Measurements from ENCODE around the gene IAH1.

Gene IAH1

DNA sequence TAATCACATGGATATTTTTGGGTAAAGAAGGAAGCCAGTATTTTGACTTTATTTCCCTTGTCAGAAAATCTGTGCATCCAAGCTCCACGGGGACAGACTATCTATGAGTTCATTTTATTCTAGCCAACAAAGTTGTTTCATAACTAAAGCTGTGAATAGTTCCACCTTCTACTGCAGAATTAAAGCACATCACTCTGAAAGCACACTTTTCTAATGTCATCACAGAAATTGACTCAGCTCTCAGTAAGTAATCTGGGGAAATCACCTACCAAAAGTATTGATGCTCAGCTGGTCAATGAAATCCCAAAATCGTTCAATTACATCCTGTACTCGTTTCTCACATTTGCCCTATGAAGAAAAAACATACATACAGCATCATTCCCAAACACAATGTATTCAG, 19.1 kb downstream of the IAH1 start:
- Histone ChIP-seq H3K9me3 (ENCODE audit: control insufficient read depth, insufficient read depth, low read depth, low read length) (no peaks in the 10 kb centered on the region), H3K27ac (ENCODE audit: extremely low read depth, low read depth, low read length) (no peak overlapping the region), H3K4me1 (ENCODE audit: control insufficient read depth, insufficient read depth, low read length) (no peaks in the 10 kb centered on the region), H3K36me3 (ENCODE audit: control insufficient read depth in 2 of 2, insufficient read depth in 1 of 2, low read length in 2 of 2) (peaks cover 52 to 90% of the 10 kb centered on the region in 2 experiments), H3K4me3 (ENCODE audit: low read depth, low read length) (no peak overlapping the region)
- POLR2A ChIA-PET = interaction anchor here (0.5 kb wide), 1 partner anchor 9 kb away, joined by 3 read pairs; no protein-coding TSS in a partner anchor
- CTCF ChIA-PET = interaction anchor here (0.6 to 0.9 kb wide), 2 partner anchors 21 to 55 kb away, joined by 3 read pairs; no protein-coding TSS in a partner anchor
- TF ChIP-seq, protein P1, sequence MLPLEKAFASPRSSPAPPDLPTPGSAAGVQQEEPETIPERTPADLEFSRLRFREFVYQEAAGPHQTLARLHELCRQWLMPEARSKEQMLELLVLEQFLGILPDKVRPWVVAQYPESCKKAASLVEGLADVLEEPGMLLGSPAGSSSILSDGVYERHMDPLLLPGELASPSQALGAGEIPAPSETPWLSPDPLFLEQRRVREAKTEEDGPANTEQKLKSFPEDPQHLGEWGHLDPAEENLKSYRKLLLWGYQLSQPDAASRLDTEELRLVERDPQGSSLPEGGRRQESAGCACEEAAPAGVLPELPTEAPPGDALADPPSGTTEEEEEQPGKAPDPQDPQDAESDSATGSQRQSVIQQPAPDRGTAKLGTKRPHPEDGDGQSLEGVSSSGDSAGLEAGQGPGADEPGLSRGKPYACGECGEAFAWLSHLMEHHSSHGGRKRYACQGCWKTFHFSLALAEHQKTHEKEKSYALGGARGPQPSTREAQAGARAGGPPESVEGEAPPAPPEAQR (tag by site-specific recombination; IDR thresholded peaks at IDR 0.05) = no peak
- TF ChIP-seq ZNF560 (tag by site-specific recombination; IDR thresholded peaks at IDR 0.05; ENCODE audit: borderline replicate concordance) = no peak
- no peak for TF ChIP-seq ZNF501 (tag by site-specific recombination; IDR thresholded peaks at IDR 0.05)
- TF ChIP-seq, protein P2, sequence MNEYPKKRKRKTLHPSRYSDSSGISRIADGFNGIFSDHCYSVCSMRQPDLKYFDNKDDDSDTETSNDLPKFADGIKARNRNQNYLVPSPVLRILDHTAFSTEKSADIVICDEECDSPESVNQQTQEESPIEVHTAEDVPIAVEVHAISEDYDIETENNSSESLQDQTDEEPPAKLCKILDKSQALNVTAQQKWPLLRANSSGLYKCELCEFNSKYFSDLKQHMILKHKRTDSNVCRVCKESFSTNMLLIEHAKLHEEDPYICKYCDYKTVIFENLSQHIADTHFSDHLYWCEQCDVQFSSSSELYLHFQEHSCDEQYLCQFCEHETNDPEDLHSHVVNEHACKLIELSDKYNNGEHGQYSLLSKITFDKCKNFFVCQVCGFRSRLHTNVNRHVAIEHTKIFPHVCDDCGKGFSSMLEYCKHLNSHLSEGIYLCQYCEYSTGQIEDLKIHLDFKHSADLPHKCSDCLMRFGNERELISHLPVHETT (tag by site-specific recombination; IDR thresholded peaks at IDR 0.05) = no peak
- TF ChIP-seq MYNN (tag by site-specific recombination; IDR thresholded peaks at IDR 0.05; ENCODE audit: borderline replicate concordance) = no peak
- no peak for TF ChIP-seq ZBTB7A (tag by site-specific recombination; IDR thresholded peaks at IDR 0.05; ENCODE audit: low read depth)
- no peak for TF ChIP-seq ZNF214 (tag by site-specific recombination; IDR thresholded peaks at IDR 0.05; ENCODE audit: borderline replicate concordance)
- TF ChIP-seq ZNF114 (tag by site-specific recombination; IDR thresholded peaks at IDR 0.05) = no peak
- TF ChIP-seq OVOL3 (tag by site-specific recombination; IDR thresholded peaks at IDR 0.05) = no peak
- TF ChIP-seq EGR2 (tag by site-specific recombination; IDR thresholded peaks at IDR 0.05; ENCODE audit: low read depth) = no peak
- no peak for TF ChIP-seq ZNF2 (tag by site-specific recombination; IDR thresholded peaks at IDR 0.05)
- no peak for TF ChIP-seq ZNF341 (tag by site-specific recombination; IDR thresholded peaks at IDR 0.05; ENCODE audit: low read depth)
- no peak for TF ChIP-seq ZNF112 (tag by site-specific recombination; IDR thresholded peaks at IDR 0.05)
- no peak for TF ChIP-seq ZNF830 (tag by site-specific recombination; IDR thresholded peaks at IDR 0.05; ENCODE audit: low read depth)
- TF ChIP-seq ZNF248 (tag by site-specific recombination; IDR thresholded peaks at IDR 0.05) = no peak
- no peak for TF ChIP-seq ZNF37A (tag by site-specific recombination; IDR thresholded peaks at IDR 0.05)
- TF ChIP-seq, protein P3, sequence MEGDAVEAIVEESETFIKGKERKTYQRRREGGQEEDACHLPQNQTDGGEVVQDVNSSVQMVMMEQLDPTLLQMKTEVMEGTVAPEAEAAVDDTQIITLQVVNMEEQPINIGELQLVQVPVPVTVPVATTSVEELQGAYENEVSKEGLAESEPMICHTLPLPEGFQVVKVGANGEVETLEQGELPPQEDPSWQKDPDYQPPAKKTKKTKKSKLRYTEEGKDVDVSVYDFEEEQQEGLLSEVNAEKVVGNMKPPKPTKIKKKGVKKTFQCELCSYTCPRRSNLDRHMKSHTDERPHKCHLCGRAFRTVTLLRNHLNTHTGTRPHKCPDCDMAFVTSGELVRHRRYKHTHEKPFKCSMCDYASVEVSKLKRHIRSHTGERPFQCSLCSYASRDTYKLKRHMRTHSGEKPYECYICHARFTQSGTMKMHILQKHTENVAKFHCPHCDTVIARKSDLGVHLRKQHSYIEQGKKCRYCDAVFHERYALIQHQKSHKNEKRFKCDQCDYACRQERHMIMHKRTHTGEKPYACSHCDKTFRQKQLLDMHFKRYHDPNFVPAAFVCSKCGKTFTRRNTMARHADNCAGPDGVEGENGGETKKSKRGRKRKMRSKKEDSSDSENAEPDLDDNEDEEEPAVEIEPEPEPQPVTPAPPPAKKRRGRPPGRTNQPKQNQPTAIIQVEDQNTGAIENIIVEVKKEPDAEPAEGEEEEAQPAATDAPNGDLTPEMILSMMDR (tag by site-specific recombination; IDR thresholded peaks at IDR 0.05) = no peak

DNA sequence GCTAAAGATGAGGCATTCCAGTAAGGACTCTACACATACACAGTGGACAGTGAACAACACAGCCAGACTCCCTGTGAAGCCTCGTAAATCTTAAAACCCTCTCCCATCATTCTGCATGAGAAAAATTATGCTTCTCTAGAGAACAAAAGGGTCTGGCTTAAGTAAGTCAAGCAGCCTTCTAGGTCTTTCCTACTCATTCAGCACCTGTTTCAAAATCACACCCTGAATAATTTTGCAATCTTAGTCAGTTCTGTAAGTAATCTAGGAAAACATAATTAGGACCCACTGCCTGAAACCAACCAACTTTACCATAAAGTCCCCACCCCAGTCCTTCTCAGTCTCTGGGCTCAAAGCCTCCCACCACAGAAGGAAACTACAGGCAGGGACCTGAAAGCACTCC, 19.7 kb downstream of the IAH1 start:
- no peak overlapping the region for H3K4me3 ChIP-seq (ENCODE audit: low read depth, low read length)
- no peaks in the 10 kb centered on the region for H3K4me1 ChIP-seq (ENCODE audit: control insufficient read depth, insufficient read depth, low read length)
- H3K9me3 ChIP-seq (ENCODE audit: control insufficient read depth, insufficient read depth, low read depth, low read length) = no peaks in the 10 kb centered on the region
- H3K27ac ChIP-seq (ENCODE audit: extremely low read depth, low read depth, low read length) = no peak overlapping the region
- CTCF ChIA-PET = no interaction called here
- peaks cover 46 to 88% of the 10 kb centered on the region in 2 experiments for H3K36me3 ChIP-seq (ENCODE audit: control insufficient read depth in 2 of 2, insufficient read depth in 1 of 2, low read length in 2 of 2)
- POLR2A ChIA-PET = no interaction called here
- TF ChIP-seq ZNF510 (tag by site-specific recombination; IDR thresholded peaks at IDR 0.05; ENCODE audit: insufficient replicate concordance) (no peak), GLIS2 (tag by site-specific recombination; IDR thresholded peaks at IDR 0.05) (no peak), ZBTB20 (tag by site-specific recombination; IDR thresholded peaks at IDR 0.05) (no peak), ZNF221 (tag by site-specific recombination; IDR thresholded peaks at IDR 0.05; ENCODE audit: borderline replicate concordance) (no peak), ZNF202 (tag by site-specific recombination; IDR thresholded peaks at IDR 0.05; ENCODE audit: borderline replicate concordance) (no peak), ZNF623 (tag by site-specific recombination; IDR thresholded peaks at IDR 0.05) (no peak), TCF7L2 (IDR thresholded peaks at IDR 0.05; ENCODE audit: borderline replicate concordance, low read depth, low read length) (no peak), ZNF423 (tag by site-specific recombination; IDR thresholded peaks at IDR 0.05) (no peak), BCL6B (tag by site-specific recombination; IDR thresholded peaks at IDR 0.05) (no peak), SETDB1 (IDR thresholded peaks at IDR 0.05; ENCODE audit: insufficient read length, low read length) (no peak), ZNF146 (tag by site-specific recombination; IDR thresholded peaks at IDR 0.05) (no peak), ZNF19 (tag by site-specific recombination; IDR thresholded peaks at IDR 0.05; ENCODE audit: low read depth) (no peak), GLI4 (tag by site-specific recombination; IDR thresholded peaks at IDR 0.05) (no peak), ZNF558 (tag by site-specific recombination; IDR thresholded peaks at IDR 0.05) (no peak), ZNF274 (IDR thresholded peaks at IDR 0.05; ENCODE audit: low read length) (no peak), ZNF274 (tag by site-specific recombination; IDR thresholded peaks at IDR 0.05; ENCODE audit: borderline replicate concordance) (no peak)

Measured in HEK293 (cell line).